ENCODE results near the gene WDR72. TPM values are rescaled to one million over a fixed set of nuclear protein-coding genes. Genes with fewer than 3 reads are reported as not detected.
"Not testable (repeated sequence)": the region's sequence is repeated elsewhere in the genome, so short reads cannot be mapped to it uniquely, and the experiment has no call there.

The WDR72 gene
- total and polyA plus RNA-seq, 2 of the 13 experiments (the other 11 are each of a cell fraction or from before 2014, with no cell fraction given): 0.21 to 0.60 TPM

GRCh38 chr15:53786401-53786800 is 26.9 kb upstream of the WDR72 start (continued):
- no peak for TF ChIP-seq FLYWCH1 (CRISPR knock-in tag; IDR thresholded peaks at IDR 0.05)
- no peak for TF ChIP-seq SMAD1 (CRISPR knock-in tag; IDR thresholded peaks at IDR 0.05; ENCODE audit: borderline replicate concordance, low read depth)
- no peak for TF ChIP-seq ZNF761 (CRISPR knock-in tag; conservative IDR thresholded peaks at IDR 0.05)
- TF ChIP-seq CC2D1A (CRISPR knock-in tag; IDR thresholded peaks at IDR 0.05): no peak

- BruUV-seq (replicated peaks); FAIRE-seq: not testable (repeated sequence)
- 20% methylated on average over 2 of the region's 2 CpGs for WGBS (ENCODE audit: low lambda C conversion rate)
These were observed 25.8 kb upstream of the WDR72 start for GRCh38 chr15:53785241-53785640.

GRCh38 chr15:53762916-53763315 is 3.5 kb upstream of the WDR72 start:
- CTCF ChIA-PET (ENCODE audit: low intra/inter-chr PET ratio, low total read pairs): no interaction called here
- TF ChIP-seq ZMAT3 (CRISPR knock-in tag; conservative IDR thresholded peaks at IDR 0.05) (no peak), PRDM15 (CRISPR knock-in tag; IDR thresholded peaks at IDR 0.05) (no peak), ZNF644 (CRISPR knock-in tag; IDR thresholded peaks at IDR 0.05; ENCODE audit: low read depth) (no peak)
- Histone ChIP-seq H3K27ac (ENCODE audit: extremely low read length, insufficient read depth, low read length) (no peak overlapping the region), H3K9ac (ENCODE audit: insufficient read depth, low read depth, low read length) (no peak overlapping the region), H3K36me3 (replicated peaks in 1 of 2; ENCODE audit: control insufficient read depth in 1 of 2, insufficient read depth in 2 of 2, low read length in 2 of 2) (no peaks in the 10 kb centered on the region), H2AFZ (ENCODE audit: low read length) (no peak overlapping the region), H3K4me2 (ENCODE audit: low read depth, low read length) (no peak overlapping the region), H3K79me2 (ENCODE audit: insufficient read depth, low read length) (no peaks in the 10 kb centered on the region), H4K20me1 (ENCODE audit: insufficient read depth, low read length) (no peaks in the 10 kb centered on the region), H3K27me3 (ENCODE audit: control insufficient read depth in 1 of 2, insufficient read depth in 2 of 2, low read length in 2 of 2) (no peaks in the 10 kb centered on the region), H3K4me3 (replicated peaks in 1 of 3; ENCODE audit: insufficient read depth in 1 of 3, low read depth in 2 of 3, low read length in 3 of 3) (no peak overlapping the region), H3K9me3 (ENCODE audit: low read length) (no peaks in the 10 kb centered on the region), H3K4me1 (ENCODE audit: insufficient read depth, low read length) (no peaks in the 10 kb centered on the region)
- POLR2A ChIA-PET: no interaction called here
- intact Hi-C loops (cut with micrococcal nuclease; ENCODE audit: unreplicated experiment) (no loop called here), in situ Hi-C loops (cut with HindIII; ENCODE audit: extremely low pct_ligation_motif_present, low pct_unique_long_range_greater_than_20kb) (no loop called here)
- no TSS peak for BruUV-seq (replicated peaks)
- WGBS (ENCODE audit: low lambda C conversion rate): 0% methylated on average over 2 of the region's 2 CpGs
- FAIRE-seq (no peak), DNase-seq (ENCODE audit: low spot score) (no peak), ATAC-seq (no peak)

More at GRCh38 chr15:53785241-53785640, 25.8 kb upstream of the WDR72 start:
- H3K27ac ChIP-seq (ENCODE audit: extremely low read length, insufficient read depth, low read length); H3K9ac ChIP-seq (ENCODE audit: insufficient read depth, low read depth, low read length); H3K27me3 ChIP-seq (ENCODE audit: control insufficient read depth in 1 of 2, insufficient read depth in 2 of 2, low read length in 2 of 2); DNase-seq (ENCODE audit: low spot score); POLR2A ChIA-PET; H3K4me3 ChIP-seq (replicated peaks in 1 of 3; ENCODE audit: insufficient read depth in 1 of 3, low read depth in 2 of 3, low read length in 3 of 3); CTCF ChIA-PET (ENCODE audit: low intra/inter-chr PET ratio, low total read pairs); H3K4me2 ChIP-seq (ENCODE audit: low read depth, low read length); H3K36me3 ChIP-seq (replicated peaks in 1 of 2; ENCODE audit: control insufficient read depth in 1 of 2, insufficient read depth in 2 of 2, low read length in 2 of 2); H3K4me1 ChIP-seq (ENCODE audit: insufficient read depth, low read length); in situ Hi-C loops (cut with HindIII; ENCODE audit: extremely low pct_ligation_motif_present, low pct_unique_long_range_greater_than_20kb); H3K79me2 ChIP-seq (ENCODE audit: insufficient read depth, low read length); H3K9me3 ChIP-seq (ENCODE audit: low read length); ATAC-seq; H4K20me1 ChIP-seq (ENCODE audit: insufficient read depth, low read length); intact Hi-C loops (cut with micrococcal nuclease; ENCODE audit: unreplicated experiment); H2AFZ ChIP-seq (ENCODE audit: low read length): not testable (repeated sequence)

Data from HepG2 (cell line).